ENCODE results near the gene RIMS4.

The RIMS4 gene

DNA sequence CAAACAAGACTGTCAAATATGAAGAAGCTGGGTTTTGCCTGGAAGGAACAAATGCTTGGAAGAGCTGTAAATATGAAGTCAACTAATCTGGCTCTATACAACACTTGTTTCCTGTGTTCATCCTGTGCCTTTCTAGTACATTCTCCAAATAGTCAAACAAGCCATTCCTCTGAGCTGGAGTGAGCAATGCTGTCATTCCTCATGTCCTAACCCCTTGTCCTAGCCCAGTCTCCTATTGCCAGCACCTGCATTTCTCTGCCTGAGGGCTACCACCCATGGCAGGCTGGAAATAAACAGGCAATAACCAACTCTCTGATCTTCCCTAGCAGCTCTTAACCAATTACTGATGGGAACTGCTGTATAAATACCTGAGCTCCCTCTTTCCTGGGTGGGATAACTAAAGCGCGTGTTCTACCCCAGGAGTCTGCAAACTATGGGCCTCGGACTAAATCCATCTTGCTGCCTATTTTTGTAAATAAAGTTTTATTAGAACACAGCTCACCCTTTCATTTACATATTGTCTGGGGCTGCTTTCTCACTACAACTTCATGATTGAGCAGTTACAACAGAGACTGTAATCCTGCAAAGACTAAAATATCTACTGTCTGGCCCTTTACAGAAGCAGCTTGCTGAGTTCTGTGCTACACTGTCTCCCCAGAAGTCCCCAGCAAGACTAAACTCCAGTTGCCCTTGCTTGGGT, 13.4 kb downstream of the RIMS4 start:
- DNase-seq = no peak

DNA sequence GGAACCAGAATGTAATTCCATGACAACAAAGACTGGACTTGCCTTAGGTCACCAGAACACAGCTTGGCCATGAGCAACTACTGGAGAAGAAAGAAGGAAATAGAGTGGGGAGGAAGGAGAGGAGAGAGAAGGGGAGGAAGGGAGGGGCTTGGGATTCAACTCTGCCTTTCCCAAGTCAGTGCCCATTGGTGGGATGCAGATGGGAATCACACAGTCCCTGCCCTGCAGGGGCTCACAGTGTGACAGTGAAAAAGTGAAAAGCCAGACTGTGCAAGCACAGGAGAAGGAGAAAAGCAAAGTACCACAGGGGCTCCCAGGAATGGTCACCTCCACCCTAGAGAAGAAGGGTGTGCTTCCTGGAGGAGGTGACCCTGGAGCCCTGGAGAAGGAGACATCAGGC, 14.0 kb downstream of the RIMS4 start:
- DNase-seq = no peak

DNA sequence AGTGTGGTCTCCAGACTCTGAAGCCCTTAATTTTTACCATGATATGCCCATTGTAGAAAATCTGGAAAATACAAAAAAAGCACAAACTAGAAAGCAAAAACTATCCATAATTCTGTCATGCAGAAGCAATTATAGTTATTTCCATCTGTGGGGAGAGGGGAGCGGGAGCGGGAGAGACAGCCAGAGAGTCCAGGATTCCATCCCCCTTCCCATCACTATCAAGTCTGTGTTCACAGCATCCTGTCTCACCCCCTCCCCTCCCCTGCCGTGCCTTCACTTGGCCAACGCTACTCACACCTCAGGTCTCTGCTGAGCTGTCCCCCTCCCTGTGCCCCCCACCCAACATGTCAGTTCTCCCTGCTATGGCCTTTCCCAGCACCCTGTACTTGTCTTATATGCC, 14.5 kb downstream of the RIMS4 start:
- no peak for DNase-seq

DNA sequence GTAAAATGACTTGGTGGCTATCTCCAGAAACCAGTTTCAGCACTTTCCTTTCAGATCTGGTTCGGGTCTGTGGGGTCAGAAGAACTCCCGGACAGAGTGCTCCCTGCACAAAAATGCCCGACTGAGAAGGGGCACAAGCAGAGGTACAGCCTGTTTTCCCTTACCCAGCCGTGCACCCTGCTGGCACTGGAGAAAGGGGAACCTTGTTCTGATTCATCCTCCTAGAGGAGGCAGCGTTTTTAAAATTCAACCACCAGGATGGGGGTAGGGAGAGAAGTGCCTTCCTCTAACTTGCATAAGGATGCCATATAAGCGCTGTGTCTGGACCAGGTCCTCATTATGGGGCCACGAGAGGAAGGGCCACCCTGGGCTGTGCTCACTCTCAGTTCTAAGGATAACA, 17.6 kb downstream of the RIMS4 start:
- peak in 2 of 56 donors; percentile 10 to 19 for DNase-seq

DNA sequence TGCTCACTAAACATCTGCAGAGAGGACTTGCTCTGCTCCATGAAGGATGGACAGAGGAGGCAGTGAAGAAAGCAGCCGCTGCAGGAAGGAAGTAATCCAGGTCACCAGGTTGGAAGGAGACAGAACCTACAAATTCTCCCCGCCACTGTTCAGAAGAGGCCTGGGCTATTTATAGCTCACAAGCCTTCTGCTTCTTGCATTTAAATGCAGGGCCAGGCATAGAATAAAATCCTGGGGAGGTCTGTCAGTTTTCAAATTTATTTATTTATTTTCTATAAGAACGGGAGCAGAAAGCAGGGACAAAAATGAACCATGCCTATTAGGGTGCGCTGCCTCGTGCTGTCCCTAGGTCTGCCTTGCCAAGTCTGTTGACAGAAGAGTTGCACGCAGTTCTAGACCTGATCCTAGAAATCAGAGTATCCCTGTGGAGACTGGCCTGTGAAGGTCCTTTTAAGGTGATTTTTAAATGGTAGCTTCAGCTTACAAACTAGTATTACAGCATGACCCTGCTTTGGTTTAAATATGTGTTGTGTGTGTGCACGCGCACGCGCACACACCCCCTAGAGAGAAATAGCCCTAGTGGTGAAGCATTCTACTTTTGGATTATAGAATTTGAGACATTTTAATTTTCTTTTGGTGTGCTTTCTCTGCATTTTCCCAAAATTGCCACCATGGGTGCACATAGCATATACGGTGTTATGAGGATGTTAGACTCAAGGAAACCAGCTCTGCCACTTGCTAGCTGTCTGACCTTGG, 19.5 kb downstream of the RIMS4 start:
- no peak for DNase-seq

DNA sequence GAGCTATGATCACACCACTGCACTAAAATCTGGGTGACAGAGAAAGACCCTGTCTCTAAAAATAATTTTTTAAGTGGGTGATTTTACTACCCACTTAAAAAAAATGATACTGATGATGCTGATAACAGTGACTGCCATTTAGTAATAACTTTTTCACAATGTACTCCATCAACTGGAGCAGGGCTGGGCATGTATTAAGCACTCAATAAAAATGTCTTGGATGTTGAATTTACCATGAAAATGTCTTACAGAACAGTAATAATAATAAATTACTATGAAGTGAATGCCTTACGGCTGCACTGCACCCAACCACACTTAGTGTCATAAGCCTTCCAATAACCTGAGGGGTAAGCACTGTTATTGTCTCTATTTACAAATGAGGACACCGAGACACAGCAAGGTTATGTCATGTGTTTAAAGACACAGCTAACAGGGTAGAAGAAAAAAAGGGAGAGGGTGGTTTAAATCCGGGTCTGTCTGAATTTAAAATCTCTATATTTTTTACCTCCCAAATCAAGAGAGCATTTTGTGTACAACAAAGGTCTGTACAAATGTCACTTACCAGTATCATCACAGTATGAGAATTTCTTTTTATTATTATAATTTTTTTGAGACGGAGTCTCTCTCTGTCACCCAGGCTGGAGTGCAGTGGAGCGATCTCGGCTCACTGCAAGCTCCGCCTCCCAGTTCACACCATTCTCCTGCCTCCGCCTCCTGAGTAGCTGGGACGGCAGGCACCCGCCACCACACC, 21.5 kb downstream of the RIMS4 start:
- no peak for DNase-seq

DNA sequence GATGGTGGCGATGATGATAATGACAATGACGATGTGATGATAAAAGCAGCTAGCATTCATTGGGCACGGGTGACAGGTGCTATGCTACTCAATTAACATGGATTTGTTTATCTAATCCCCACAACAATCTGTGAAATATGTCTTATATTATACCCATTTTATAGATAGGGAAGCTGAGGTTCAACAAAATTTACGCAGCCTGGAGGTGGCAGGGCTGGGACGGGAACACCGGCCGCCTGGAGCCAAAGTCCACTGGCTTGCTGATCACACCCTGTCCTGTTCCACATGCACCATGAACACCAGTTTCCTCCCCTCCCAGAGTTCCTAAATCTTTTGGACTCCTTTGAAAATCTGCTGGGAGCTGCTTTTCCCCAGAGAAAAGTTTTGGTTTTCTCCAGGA, 23.0 kb downstream of the RIMS4 start:
- no peak for DNase-seq

DNA sequence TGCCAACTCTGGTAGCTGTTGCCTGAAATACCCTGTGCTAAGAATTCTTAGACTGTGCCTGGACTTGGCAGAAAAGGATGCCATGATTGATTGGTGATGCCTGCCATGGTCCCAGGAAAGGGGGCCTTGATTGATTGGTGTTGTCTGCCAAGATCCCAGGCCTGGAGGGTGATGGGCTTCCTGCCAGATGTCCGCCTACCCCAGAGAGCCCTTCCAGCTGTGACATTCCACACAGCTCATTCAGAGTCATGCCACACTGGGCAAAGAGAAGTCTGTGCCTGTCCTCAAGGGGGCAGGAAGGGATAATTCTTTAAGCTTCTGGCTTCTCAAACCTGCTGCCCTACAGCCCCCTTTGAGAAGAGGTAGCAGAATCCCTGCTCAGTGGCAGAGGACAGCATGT, 24.6 kb downstream of the RIMS4 start:
- no peak for DNase-seq

DNA sequence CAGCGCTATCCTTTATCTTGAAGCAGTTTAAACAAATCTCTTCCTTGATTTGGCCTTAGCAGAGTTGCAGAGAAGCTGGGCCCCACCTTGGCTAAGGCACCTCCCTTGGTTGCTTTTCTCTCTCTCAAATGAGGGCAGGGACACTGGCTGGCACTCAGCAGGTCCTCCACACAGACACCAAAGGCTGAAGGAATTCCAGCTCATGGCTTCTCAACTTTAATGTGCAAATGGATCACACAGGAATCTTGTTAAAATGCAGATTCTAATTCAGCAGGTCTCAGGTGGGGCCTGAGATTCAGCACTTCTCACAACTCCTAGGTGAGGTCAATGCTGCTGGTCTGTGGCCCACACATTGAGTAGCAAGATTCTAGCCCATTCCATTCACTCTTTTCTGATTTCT, 25.7 kb downstream of the RIMS4 start:
- DNase-seq = no peak

DNA sequence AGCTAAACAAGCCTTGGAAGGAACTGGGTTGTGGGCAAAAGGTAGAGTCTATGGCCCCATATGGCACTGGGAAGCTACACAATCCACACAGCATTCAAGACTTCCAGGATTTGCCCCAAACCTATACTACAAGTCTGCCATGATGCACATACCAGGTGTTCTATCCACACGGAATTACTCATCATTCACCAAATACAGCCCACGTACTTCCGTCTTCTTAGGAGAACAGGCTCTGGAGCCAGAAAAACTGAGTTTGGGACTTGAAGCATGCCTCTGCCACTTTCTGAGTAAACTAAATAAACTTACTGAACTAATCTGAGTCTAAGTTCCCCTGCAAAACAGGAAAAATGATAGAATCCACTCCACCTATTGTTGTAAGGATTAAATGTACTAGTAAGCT, 28.6 kb downstream of the RIMS4 start:
- peak in 4 of 56 donors; percentile 9 to 34 (median 26) for DNase-seq

DNA sequence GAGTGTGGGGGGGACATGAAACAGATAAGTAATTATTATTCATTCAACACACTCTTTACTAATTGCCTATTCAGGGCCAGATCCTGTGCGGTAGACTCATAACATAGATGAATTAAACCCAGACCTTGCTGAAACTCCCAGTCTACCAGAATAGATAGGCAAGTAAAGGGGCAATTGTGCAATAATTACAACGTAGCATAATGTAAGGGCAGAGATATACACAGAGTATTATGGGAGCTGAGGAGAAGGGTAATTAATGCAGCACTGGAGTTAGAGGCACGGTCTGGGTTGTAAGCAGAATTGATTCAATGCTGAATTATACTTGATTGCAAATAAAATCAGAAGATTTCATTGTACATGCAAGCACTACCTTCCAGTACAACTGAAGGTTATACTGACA, 29.2 kb downstream of the RIMS4 start:
- DNase-seq = no peak

DNA sequence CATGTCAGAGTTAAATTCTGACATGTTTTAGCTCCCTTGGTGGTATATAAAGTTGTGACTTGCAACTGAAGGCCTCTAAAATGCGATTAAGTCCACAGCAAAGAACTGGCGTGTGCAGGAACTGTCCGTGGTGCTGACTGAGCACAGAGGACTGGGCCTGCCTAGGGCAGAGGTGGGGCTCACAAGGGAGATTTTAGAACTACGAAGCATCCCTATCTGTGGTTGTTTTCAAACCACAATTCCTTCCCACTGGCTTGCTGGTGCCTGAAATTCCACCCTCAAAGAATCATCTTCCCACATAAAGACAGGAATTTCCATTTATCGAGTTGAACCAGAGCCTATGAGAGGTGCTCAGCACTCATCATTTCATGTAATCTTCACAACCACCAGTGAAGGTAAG, 30.1 kb downstream of the RIMS4 start:
- peak in 2 of 56 donors; percentile 3 to 11 for DNase-seq

DNA sequence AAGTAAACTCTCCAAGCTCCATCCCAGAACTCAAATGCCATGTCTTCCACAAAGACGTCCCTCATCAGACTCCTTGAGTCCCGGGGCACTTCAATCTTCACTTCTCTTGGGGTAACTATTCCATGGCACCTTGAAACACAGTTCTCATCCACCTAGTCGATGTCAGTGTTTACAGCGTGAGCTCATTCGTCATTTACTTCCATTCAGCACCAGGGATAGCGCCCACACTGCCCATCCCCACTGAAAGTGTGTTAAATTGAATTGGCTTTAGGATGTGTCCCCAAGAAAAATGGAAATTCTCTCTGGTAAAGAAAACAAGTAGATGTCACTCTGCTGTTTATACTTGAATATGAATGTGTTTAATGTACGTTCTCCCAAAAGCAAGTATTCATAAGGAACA, 33.4 kb downstream of the RIMS4 start:
- no peak for DNase-seq

DNA sequence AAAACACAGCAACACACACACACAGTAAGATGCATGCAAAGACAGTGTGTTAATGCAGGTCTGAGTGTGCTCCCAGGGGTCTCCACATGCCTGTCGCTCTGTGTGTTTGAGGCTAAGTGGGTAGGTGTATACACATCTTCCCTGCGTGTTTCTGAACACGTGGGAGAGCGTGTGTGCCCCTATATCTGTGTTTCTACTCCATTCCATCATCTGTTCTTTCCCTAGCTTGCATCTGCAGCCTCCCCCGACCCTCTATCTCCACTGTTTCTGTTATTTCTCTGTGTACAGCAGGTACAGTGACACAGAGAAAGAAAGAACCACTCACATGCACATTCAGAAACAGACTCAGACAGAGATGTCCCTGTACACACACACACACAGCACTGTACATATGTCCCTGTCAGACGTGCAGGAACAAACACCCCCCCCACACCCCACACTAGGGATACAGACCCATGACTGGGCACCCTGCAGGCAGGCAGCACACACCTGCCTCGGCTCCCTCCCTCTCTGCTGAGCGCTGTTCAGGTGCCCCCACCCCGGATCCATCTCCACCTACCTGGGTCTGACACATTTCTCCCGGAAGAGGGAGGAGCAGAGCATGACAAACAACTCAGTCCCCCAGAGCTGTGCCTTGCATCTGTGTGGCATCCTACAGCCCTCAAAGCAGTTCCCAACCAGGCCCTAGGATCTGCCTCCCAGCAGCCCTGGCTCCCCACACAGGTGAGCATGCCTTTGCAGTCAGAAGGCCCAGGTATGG, 37.1 kb downstream of the RIMS4 start:
- DNase-seq = peak in 39 of 56 donors; percentile 11 to 85 (median 52)

DNA sequence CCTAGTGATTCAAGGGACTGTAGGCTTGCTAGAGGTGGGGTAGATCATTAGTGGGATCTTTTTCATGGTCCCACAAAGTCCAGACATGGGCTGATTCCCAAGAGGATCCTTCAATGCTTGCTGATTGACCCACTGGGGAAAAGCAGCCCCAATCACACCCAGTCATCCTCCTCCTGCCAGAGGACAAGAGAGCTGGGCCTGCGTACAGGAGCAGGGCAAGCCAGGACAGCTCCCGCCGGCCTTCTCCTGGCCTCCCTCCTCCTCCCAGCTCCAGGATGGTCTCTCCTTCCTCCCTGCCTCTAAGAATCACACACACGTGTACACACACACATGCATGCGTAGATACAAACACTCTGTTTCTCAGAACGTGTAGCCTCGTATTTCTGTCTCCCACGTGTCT, 37.7 kb downstream of the RIMS4 start:
- no peak for DNase-seq

DNA sequence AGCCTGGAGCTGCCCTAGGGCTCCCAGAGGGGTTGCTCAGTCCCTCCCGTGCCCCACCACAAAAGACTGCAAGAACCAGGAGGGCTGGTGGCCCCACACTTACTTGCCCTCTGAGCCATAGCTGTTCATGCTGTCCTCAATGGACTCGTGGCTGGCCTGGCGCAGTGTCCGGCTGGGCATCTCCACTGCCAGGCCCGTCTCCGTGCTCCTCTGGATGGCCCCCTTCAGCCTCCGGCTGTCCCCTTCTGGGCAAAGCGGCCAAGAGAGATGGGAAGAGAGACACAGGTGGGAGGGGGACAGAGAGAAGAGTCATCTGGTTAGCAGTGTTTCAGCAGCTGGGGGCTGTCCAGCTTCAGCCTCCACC, 39.2 kb downstream of the RIMS4 start:
- no peak for DNase-seq

DNA sequence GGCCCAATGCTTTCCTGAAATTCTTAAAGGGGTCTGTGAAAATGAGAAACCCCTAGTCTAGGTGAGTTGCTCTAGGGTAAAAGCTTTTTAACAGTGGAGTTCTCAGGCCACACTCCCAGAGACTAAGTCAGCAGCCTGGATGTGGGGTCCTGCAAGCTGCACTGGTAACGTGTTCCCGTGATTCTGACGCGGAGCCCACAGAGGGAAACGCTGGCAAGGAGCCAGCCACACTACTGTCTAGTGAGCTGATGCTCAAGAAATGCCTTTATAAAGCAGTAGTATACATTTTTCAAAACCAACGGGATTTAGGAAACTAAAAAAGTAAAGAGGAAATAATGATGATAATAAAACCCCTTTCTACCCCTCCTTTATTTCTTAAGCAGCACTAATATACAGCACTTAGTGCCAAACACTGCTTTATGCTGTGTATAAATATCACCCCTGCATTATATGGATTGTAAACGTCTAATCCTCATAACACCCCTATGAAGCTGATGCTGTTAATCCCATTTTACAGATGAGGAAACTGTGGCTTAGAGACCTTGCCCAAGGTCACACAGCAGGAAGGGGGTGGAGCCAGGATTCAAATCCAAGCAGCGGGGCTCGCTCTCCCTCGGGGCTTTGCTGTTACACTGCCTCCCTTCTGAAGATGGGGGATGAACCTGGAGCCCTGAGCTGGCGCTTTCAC, 39.7 kb downstream of the RIMS4 start:
- peak in 2 of 56 donors; percentile 19 to 20 for DNase-seq

DNA sequence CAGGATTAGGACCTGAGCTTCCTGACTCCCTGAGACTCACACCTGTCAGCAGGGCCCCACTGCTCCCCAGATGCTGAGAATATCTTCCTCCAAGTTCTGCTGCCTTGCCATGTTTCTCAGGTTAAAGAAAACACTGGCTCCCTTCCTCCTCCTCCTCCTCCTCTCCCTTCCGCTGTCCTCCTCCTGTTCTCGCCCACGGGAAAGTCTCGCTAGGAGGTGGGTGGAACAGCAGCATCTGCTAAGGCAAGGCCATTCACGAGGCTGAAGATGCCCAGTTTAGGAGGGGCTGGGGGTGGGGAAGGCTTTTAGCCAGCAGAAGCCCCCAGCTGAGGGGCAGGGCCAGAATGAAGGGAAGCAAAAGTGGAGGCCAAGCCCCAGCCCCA, 40.9 kb downstream of the RIMS4 start:
- peak in 1 of 56 donors; percentile 23 for DNase-seq

DNA sequence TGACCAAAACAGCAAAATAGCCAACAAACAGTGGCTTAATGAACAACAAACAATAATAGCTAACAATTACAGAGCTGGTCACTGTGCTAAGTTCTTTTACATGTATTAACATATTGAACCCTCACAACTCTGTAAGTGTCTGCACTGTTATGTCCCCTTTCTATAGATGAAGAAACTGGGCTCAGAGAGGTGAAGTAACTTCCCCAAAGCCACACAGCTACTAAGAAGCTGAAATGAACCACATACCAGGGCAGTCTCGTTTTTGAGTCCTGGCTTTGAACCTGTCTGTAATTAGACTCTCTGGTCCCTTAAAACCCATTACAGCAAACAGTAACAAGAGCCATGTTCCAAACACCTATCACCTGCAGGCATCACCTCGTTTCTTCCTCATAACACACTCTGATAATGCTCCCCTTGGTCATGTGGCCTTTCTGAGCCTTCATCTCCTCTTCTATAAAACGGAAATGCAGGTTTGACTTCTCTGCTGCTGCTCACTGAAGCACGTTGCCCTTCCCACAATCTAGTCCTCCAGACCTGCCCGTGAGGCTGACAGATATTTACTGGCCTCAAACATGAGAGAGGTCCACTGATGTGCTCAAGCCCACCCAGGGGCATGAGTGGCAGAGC, 41.4 kb downstream of the RIMS4 start:
- DNase-seq = no peak

DNA sequence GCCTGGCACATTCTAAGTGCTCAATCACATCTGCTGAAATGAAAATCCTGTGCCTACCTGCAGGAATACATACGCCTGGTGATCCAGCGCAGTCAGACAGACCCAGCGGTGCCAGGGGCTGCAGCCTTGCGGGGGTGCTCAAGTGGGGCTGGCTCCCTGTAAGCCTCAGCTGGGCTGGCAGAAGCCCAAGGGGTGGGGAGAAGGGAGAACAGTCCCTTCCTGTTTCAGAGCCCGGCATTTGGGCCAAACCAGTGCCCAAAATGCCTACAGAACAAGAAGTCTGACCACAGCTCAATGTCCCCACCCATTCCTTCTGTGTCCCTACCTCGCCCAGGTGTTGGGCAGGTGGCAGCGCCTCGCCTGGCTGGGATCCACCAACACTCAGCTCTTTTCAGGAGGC, 42.1 kb downstream of the RIMS4 start:
- peak in 10 of 56 donors; percentile 8 to 46 (median 24) for DNase-seq

Measured in nucleus accumbens (tissue), 56 donors.